ENCODE data around the gene BCLAF1. TPM values are rescaled to one million over a fixed set of nuclear protein-coding genes. Genes with fewer than 3 reads are reported as not detected.
A peak's percentile ranks its signal among the peaks of the same experiment; 100 is the strongest.

The BCLAF1 gene
- total RNA-seq, 1 donor from 2014 or later, result 155 TPM

DNA sequence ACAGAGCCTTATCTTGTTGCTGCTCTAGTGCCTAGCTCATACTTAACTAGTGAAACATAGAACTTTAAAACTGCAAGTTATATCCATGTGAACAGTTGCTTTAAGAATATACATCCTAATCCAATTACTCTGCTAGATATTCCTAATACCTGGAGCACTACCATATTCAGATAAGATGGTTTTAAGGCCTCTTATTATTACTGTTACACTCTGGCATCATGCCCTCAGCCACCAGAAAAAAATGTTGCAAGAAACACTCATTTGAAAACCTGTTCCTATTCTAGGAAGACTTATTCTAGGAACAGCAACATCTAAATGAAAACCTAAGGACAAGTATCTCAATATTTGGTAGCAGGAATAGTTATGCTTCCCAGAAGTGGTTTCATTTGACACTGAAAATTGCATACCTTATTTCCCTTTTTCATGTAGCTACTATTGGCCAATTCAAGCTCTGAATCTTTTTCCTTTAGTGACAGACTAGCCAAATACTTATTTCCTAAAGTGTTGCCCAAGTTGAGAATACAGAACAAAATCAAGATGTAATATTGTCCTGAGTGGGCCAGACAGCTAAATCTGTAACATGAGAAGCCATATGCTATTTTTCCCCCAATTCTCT is 34.7 kb downstream of the BCLAF1 start:
- no peak for DNase-seq (ENCODE audit: extremely low spot score, unreplicated experiment)
- H3K4me3 Mint-ChIP-seq (ENCODE audit: unreplicated experiment), result no peak overlapping the region
- TF ChIP-seq, protein P1, sequence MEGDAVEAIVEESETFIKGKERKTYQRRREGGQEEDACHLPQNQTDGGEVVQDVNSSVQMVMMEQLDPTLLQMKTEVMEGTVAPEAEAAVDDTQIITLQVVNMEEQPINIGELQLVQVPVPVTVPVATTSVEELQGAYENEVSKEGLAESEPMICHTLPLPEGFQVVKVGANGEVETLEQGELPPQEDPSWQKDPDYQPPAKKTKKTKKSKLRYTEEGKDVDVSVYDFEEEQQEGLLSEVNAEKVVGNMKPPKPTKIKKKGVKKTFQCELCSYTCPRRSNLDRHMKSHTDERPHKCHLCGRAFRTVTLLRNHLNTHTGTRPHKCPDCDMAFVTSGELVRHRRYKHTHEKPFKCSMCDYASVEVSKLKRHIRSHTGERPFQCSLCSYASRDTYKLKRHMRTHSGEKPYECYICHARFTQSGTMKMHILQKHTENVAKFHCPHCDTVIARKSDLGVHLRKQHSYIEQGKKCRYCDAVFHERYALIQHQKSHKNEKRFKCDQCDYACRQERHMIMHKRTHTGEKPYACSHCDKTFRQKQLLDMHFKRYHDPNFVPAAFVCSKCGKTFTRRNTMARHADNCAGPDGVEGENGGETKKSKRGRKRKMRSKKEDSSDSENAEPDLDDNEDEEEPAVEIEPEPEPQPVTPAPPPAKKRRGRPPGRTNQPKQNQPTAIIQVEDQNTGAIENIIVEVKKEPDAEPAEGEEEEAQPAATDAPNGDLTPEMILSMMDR (IDR thresholded peaks at IDR 0.05), result no peak
- no peaks in the 10 kb centered on the region for H3K27me3 Mint-ChIP-seq (ENCODE audit: unreplicated experiment)
- H3K27ac Mint-ChIP-seq (ENCODE audit: unreplicated experiment), result no peak overlapping the region
- H3K4me1 Mint-ChIP-seq (ENCODE audit: unreplicated experiment), result peaks cover 15% of the 10 kb centered on the region
- H3K9me3 Mint-ChIP-seq (ENCODE audit: unreplicated experiment), result no peaks in the 10 kb centered on the region
- H3K36me3 Mint-ChIP-seq (ENCODE audit: unreplicated experiment), result peaks cover 8% of the 10 kb centered on the region

DNA sequence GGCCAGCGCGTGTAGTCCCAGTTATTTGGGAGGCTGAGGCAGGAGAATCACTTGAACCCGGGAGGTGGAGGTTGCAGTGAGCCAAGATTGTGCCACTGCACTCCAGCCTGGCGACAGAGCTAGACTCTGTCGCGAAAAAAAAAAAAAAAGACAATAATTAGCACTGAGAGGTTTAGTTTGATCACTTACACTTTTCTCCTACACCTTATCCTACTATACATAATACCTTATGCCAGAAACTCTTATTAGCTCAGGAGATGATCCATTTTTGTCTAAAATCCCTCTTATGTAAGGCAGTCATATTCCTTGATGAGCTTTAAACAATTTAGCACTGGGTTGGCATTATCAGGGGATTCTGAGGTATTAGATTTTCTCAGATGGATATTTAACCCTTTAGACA is 35.9 kb downstream of the BCLAF1 start:
- H3K27ac Mint-ChIP-seq (ENCODE audit: unreplicated experiment), result no peak overlapping the region

DNA sequence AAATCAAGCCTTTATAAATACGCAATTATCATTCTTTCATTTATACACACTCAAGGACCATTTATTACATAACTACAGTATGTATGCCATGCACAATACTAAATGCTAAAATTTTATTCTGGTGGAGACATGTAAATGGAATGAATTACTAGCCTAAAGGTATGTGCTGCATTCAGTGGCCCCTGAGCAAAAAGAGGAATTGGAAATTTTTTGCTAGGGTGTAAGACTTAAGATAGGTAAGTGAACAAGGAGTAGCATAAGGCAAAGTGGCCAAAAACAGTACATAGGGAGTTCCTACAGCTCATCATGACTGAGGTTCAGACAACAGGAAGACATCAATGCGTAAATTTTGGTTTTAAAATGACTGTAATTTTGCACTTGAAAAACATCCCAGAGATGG is 37.2 kb downstream of the BCLAF1 start:
- H3K4me1 Mint-ChIP-seq (ENCODE audit: unreplicated experiment), result peaks cover 28% of the 10 kb centered on the region
- peaks cover 4% of the 10 kb centered on the region for H3K36me3 Mint-ChIP-seq (ENCODE audit: unreplicated experiment)
- no peak overlapping the region for H3K4me3 Mint-ChIP-seq (ENCODE audit: unreplicated experiment)
- H3K27ac Mint-ChIP-seq (ENCODE audit: unreplicated experiment), result no peak overlapping the region
- H3K9me3 Mint-ChIP-seq (ENCODE audit: unreplicated experiment), result no peaks in the 10 kb centered on the region
- no peak for DNase-seq (ENCODE audit: extremely low spot score, unreplicated experiment)
- TF ChIP-seq, protein P1 (IDR thresholded peaks at IDR 0.05), result no peak
- no peaks in the 10 kb centered on the region for H3K27me3 Mint-ChIP-seq (ENCODE audit: unreplicated experiment)

More for the DNA sequence above, 35.9 kb downstream of the BCLAF1 start:
- H3K36me3 Mint-ChIP-seq (ENCODE audit: unreplicated experiment), result peaks cover 5% of the 10 kb centered on the region
- H3K4me3 Mint-ChIP-seq (ENCODE audit: unreplicated experiment), result no peak overlapping the region
- TF ChIP-seq, protein P1 (IDR thresholded peaks at IDR 0.05), result no peak
- H3K4me1 Mint-ChIP-seq (ENCODE audit: unreplicated experiment), result peaks cover 27% of the 10 kb centered on the region
- no peak for DNase-seq (ENCODE audit: extremely low spot score, unreplicated experiment)
- no peaks in the 10 kb centered on the region for H3K27me3 Mint-ChIP-seq (ENCODE audit: unreplicated experiment)
- no peaks in the 10 kb centered on the region for H3K9me3 Mint-ChIP-seq (ENCODE audit: unreplicated experiment)

DNA sequence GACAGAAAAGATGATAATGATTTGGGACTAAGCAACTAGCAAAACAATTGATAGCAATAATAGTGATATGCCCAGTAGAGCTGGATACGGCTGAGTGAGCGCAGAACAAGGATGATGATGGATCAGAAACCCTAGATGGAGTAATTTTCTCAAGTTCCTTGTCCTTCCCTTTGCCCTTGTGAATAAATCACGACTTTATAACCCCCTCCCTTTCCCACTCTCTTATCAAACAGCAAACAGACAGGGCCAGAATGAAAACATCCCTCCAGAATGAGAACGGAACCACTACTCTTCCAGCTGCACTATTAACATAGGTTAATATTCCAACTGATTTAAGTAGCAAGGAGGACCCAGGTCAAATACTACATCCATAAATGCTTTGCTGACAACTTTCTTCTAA is 38.3 kb downstream of the BCLAF1 start:
- H3K36me3 Mint-ChIP-seq (ENCODE audit: unreplicated experiment), result no peaks in the 10 kb centered on the region
- DNase-seq (ENCODE audit: extremely low spot score, unreplicated experiment), result no peak
- peaks cover 28% of the 10 kb centered on the region for H3K4me1 Mint-ChIP-seq (ENCODE audit: unreplicated experiment)
- TF ChIP-seq, protein P1 (IDR thresholded peaks at IDR 0.05), result no peak
- no peaks in the 10 kb centered on the region for H3K9me3 Mint-ChIP-seq (ENCODE audit: unreplicated experiment)
- H3K27me3 Mint-ChIP-seq (ENCODE audit: unreplicated experiment), result no peaks in the 10 kb centered on the region
- peak overlapping the region; percentile 88 for H3K4me3 Mint-ChIP-seq (ENCODE audit: unreplicated experiment)
- peak overlapping the region; percentile 87 for H3K27ac Mint-ChIP-seq (ENCODE audit: unreplicated experiment)

DNA sequence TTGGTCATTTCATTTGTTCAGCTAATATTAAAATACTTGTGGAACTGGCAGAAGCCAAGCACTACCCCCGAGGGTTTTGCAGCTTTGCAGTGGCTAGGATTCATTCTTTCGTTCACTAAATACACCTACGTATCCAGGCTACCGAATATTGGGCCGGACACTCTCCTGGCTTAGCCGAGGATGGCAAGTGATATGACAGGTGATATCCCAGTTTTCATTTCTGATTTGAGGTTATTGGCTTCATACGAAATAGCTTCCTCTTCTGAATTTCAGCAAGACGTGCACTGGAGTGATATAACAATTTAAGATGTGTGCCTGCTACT is 39.0 kb downstream of the BCLAF1 start:
- H3K27me3 Mint-ChIP-seq (ENCODE audit: unreplicated experiment), result no peaks in the 10 kb centered on the region
- TF ChIP-seq, protein P1 (IDR thresholded peaks at IDR 0.05), result no peak
- peak overlapping the region; percentile 88 for H3K4me3 Mint-ChIP-seq (ENCODE audit: unreplicated experiment)
- no peaks in the 10 kb centered on the region for H3K9me3 Mint-ChIP-seq (ENCODE audit: unreplicated experiment)
- H3K36me3 Mint-ChIP-seq (ENCODE audit: unreplicated experiment), result no peaks in the 10 kb centered on the region
- H3K4me1 Mint-ChIP-seq (ENCODE audit: unreplicated experiment), result peaks cover 28% of the 10 kb centered on the region
- peak overlapping the region; percentile 87 for H3K27ac Mint-ChIP-seq (ENCODE audit: unreplicated experiment)
- no peak for DNase-seq (ENCODE audit: extremely low spot score, unreplicated experiment)

Data from osteocyte (in vitro differentiated cells).